Suprapubic skin (tissue), 3 donors: ENCODE data around the gene EIF2B1.

Source experiments
- EP300 ChIP-seq: sonication (generic); formaldehyde crosslinking; IDR thresholded peaks from one replicate; pipeline ENCODE4 v1.6.1; 2017; ENCODE audit warnings: antibody characterized with exemption
- TF ChIP-seq, protein P1 (sequence below), 2 donors: fragments of 200-600 bp in 1 of 2; fragments of 450-650 bp in 1 of 2; sonication (generic) in 1 of 2; IDR thresholded peaks; one replicate each; pipeline ENCODE4 v1.5.1; 2016 to 2019; ENCODE audit warnings: antibody characterized with exemption in 2 of 2, mild to moderate bottlenecking in 1 of 2, moderate library complexity in 1 of 2

DNA sequence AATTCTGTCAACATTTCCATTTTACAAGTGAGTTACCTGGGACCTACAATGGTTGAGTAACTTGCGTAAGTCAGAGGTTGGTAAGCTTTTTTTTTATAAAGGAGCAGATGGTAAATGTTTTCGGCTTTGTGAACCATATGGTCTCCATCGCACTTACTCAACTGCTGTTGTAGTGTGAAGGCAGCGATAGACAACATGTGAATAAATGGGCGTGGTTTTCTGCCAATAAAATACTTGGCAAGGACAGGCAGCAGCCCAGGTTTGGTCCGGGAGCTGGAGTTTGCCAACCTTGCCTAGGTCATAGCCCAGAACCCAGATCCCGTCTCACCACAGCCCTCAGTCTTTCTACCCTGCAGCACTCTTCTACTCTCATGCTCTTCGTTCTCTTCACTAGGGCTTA, 25.3 kb downstream of the EIF2B1 start:
- TF ChIP-seq EP300 = no peak
- TF ChIP-seq, protein P1, sequence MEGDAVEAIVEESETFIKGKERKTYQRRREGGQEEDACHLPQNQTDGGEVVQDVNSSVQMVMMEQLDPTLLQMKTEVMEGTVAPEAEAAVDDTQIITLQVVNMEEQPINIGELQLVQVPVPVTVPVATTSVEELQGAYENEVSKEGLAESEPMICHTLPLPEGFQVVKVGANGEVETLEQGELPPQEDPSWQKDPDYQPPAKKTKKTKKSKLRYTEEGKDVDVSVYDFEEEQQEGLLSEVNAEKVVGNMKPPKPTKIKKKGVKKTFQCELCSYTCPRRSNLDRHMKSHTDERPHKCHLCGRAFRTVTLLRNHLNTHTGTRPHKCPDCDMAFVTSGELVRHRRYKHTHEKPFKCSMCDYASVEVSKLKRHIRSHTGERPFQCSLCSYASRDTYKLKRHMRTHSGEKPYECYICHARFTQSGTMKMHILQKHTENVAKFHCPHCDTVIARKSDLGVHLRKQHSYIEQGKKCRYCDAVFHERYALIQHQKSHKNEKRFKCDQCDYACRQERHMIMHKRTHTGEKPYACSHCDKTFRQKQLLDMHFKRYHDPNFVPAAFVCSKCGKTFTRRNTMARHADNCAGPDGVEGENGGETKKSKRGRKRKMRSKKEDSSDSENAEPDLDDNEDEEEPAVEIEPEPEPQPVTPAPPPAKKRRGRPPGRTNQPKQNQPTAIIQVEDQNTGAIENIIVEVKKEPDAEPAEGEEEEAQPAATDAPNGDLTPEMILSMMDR (IDR thresholded peaks at IDR 0.05) = no peak
